Trophoblast cell (in vitro differentiated cells and primary cell): ENCODE measurements around the gene DRG2.
A peak's percentile ranks its signal among the peaks of the same experiment; 100 is the strongest.

ENCODE experiments used
- DNase-seq, 2 donors: peaks; one replicate each; pipeline ENCODE4 v3.0.0-alpha.2; 2016
- H2AFZ ChIP-seq: 2 replicates; pipeline ENCODE4 v1.6.1; 2013; ENCODE audit warnings: low read length, moderate library complexity, mild to moderate bottlenecking; ENCODE audit not compliant: insufficient read depth, poor library complexity
- H2AK5ac ChIP-seq: 2 replicates; pipeline ENCODE4 v1.6.1; 2013; ENCODE audit warnings: mild to moderate bottlenecking, low read length
- H2BK120ac ChIP-seq: 2 replicates; pipeline ENCODE4 v1.6.1; 2013; ENCODE audit warnings: low read length, mild to moderate bottlenecking, moderate library complexity; ENCODE audit not compliant: insufficient read depth, poor library complexity
- H2BK12ac ChIP-seq: 2 replicates; pipeline ENCODE4 v1.6.1; 2013; ENCODE audit warnings: mild to moderate bottlenecking, low read length, moderate library complexity
- H2BK5ac ChIP-seq: 2 replicates; pipeline ENCODE4 v1.6.1; 2013; ENCODE audit warnings: low read length, low read depth, moderate library complexity, mild to moderate bottlenecking; ENCODE audit not compliant: poor library complexity
- H3K14ac ChIP-seq: 2 replicates; pipeline ENCODE4 v1.6.1; 2013; ENCODE audit warnings: mild to moderate bottlenecking, low read length
- H3K18ac ChIP-seq: 2 replicates; pipeline ENCODE4 v1.6.1; 2013; ENCODE audit warnings: mild to moderate bottlenecking, low read length
- H3K23ac ChIP-seq: 2 replicates; pipeline ENCODE4 v1.6.1; 2013; ENCODE audit warnings: low read length
- H3K27ac ChIP-seq: 2 replicates; pipeline ENCODE4 v1.5.1; 2013; ENCODE audit warnings: low read depth, mild to moderate bottlenecking, inconsistent platforms, low read length, moderate library complexity
- H3K27me3 ChIP-seq: 2 replicates; pipeline ENCODE4 v1.6.1; 2013; ENCODE audit warnings: inconsistent platforms, mild to moderate bottlenecking, low read length, moderate library complexity; ENCODE audit not compliant: insufficient read depth
- H3K36me3 ChIP-seq, 2 experiments: 1 replicate in 1 of 2; 2 replicates in 1 of 2; pipeline ENCODE4 v1.6.1; 2013; ENCODE audit warnings: low read length in 2 of 2, mild to moderate bottlenecking in 2 of 2, moderate library complexity in 1 of 2; ENCODE audit not compliant: insufficient read depth in 2 of 2, control insufficient read depth in 1 of 2
- H3K4ac ChIP-seq: 2 replicates; pipeline ENCODE4 v1.6.1; 2013; ENCODE audit warnings: low read depth, mild to moderate bottlenecking, low read length, moderate library complexity
- H3K4me1 ChIP-seq, 2 experiments: 1 replicate in 1 of 2; 2 replicates in 1 of 2; pipeline ENCODE4 v1.6.1; 2013; ENCODE audit warnings: low read length in 2 of 2, mild to moderate bottlenecking in 2 of 2, moderate library complexity in 1 of 2; ENCODE audit not compliant: insufficient read depth in 2 of 2, control insufficient read depth in 1 of 2
- H3K4me2 ChIP-seq: 2 replicates; pipeline ENCODE4 v1.6.1; 2013; ENCODE audit warnings: inconsistent platforms, mild to moderate bottlenecking, low read length, moderate library complexity
- H3K4me3 ChIP-seq: 2 replicates; pipeline ENCODE4 v1.5.1; 2013; ENCODE audit warnings: mild to moderate bottlenecking, low read depth, low read length, inconsistent platforms
- H3K79me1 ChIP-seq: one replicate; pipeline ENCODE4 v1.6.1; 2013; ENCODE audit warnings: low read length
- H3K79me2 ChIP-seq: 2 replicates; pipeline ENCODE4 v1.6.1; 2013; ENCODE audit warnings: low read length, mild to moderate bottlenecking; ENCODE audit not compliant: control insufficient read depth, insufficient read depth, poor library complexity
- H3K9ac ChIP-seq: 2 replicates; pipeline ENCODE4 v1.6.1; 2013; ENCODE audit warnings: mild to moderate bottlenecking, low read length
- H3K9me3 ChIP-seq: 2 replicates; pipeline ENCODE4 v1.6.1; 2013; ENCODE audit warnings: low read depth, mild to moderate bottlenecking, control low read depth, inconsistent platforms, low read length; ENCODE audit not compliant: insufficient read depth
- H4K12ac ChIP-seq: 2 replicates; pipeline ENCODE4 v1.6.1; 2013; ENCODE audit warnings: low read depth, mild to moderate bottlenecking, low read length, moderate library complexity
- H4K8ac ChIP-seq: 2 replicates; pipeline ENCODE4 v1.6.1; 2013; ENCODE audit warnings: low read depth, mild to moderate bottlenecking, low read length, moderate library complexity
- H4K91ac ChIP-seq: one replicate; pipeline ENCODE4 v1.6.1; 2013; ENCODE audit warnings: low read depth, mild to moderate bottlenecking, low read length, moderate library complexity
- WGBS: extraction: QIAGEN DNeasy Blood & Tissue Kit; methylation state at CpG from one replicate; pipeline ENCODE4 v1.1.7; 2013; ENCODE audit warnings: missing lambda C conversion rate; ENCODE audit not compliant: insufficient read length, insufficient coverage; ENCODE audit errors: extremely low coverage; 5-methylcytosine and 5-hydroxymethylcytosine counted together

Gene DRG2

DNA sequence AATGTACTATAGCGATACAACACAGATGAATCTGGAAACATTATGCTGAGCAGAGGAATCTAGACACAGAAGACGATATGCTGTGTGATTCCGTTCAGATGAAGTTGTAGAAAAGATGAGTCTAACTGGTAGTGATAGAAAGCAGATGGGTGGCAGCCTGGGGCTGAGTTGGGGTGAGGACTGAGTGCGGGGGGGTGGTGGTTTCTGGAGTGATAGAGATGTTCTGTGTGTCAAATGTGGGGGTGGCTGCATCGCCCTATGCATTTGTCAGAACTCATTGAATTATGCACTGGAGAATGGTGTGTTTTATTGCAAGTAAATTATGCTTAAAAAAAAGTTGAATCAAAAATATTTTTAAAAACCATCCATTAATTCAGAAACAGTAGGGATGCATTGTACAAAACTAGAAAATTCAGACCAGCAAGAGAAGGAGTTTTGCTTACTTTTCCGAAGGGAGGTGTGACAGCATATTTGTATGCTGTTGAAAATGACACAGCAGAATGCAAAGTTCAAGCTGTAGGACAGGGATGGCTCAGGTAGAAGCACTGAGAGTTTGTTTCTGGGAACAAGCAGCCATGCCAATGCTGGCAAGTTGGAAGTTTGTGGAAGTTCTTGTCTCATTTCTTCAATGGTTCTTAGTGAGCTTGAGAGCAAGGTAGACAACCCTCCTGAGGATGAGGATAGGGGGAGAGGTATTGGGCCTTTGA is 13.0 kb upstream of the DRG2 start:
- no peak overlapping the region for H4K91ac ChIP-seq
- no peak for DNase-seq
- no peak overlapping the region for H3K18ac ChIP-seq
- H3K27ac ChIP-seq, result no peak overlapping the region
- H2BK120ac ChIP-seq, result no peak overlapping the region
- no peaks in the 10 kb centered on the region for H3K9me3 ChIP-seq
- no peak overlapping the region for H4K8ac ChIP-seq
- no peak overlapping the region for H3K23ac ChIP-seq
- no peaks in the 10 kb centered on the region for H3K79me1 ChIP-seq
- H2BK5ac ChIP-seq, result no peak overlapping the region
- H2AFZ ChIP-seq, result no peak overlapping the region
- H3K4me3 ChIP-seq, result no peak overlapping the region
- no peaks in the 10 kb centered on the region for H3K79me2 ChIP-seq
- H2BK12ac ChIP-seq, result no peak overlapping the region
- H3K36me3 ChIP-seq, result no peaks in the 10 kb centered on the region
- H3K9ac ChIP-seq, result no peak overlapping the region
- no peaks in the 10 kb centered on the region for H3K27me3 ChIP-seq
- no peaks in the 10 kb centered on the region for H3K4me1 ChIP-seq
- H4K12ac ChIP-seq, result no peak overlapping the region
- H3K4me2 ChIP-seq, result no peak overlapping the region
- H2AK5ac ChIP-seq, result no peak overlapping the region
- H3K14ac ChIP-seq, result no peak overlapping the region
- WGBS, result no CpG with 5 or more reads among the region's 6 CpGs
- H3K4ac ChIP-seq, result no peak overlapping the region

DNA sequence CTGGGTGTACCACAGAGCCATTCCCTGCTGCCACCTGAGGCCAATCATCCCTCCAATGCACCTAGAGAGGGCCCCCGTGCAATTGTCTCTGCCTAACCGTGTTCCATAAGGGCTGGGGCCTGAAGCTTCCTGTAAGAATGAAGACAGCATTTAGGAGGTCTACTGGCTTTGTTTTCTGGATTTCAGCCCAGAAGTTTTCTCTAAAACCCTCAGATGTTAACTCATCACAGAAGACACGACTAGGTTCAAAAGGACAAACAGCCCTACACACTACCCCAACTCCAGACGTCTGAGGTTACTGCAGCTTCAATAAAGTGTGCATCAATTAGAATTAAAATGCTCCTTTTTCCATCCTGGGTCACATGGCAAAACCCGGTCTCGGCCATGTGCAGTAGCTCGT is 10.8 kb upstream of the DRG2 start:
- no peak overlapping the region for H2BK120ac ChIP-seq
- no peaks in the 10 kb centered on the region for H3K9me3 ChIP-seq
- no peak overlapping the region for H3K4me2 ChIP-seq
- no peaks in the 10 kb centered on the region for H3K79me1 ChIP-seq
- H3K9ac ChIP-seq, result no peak overlapping the region
- H2BK5ac ChIP-seq, result no peak overlapping the region
- no peak overlapping the region for H4K91ac ChIP-seq
- no peak overlapping the region for H4K12ac ChIP-seq
- H3K4ac ChIP-seq, result no peak overlapping the region
- no peaks in the 10 kb centered on the region for H3K79me2 ChIP-seq
- H3K4me3 ChIP-seq, result no peak overlapping the region
- H3K36me3 ChIP-seq, result no peaks in the 10 kb centered on the region
- no peak overlapping the region for H2AK5ac ChIP-seq
- no peak for DNase-seq
- no peak overlapping the region for H2BK12ac ChIP-seq
- no peak overlapping the region for H2AFZ ChIP-seq
- H3K18ac ChIP-seq, result no peak overlapping the region
- H3K14ac ChIP-seq, result no peak overlapping the region
- H3K4me1 ChIP-seq, result peaks cover 0 to 2% of the 10 kb centered on the region in 2 experiments
- no CpG with 5 or more reads among the region's 7 CpGs for WGBS
- no peak overlapping the region for H3K27ac ChIP-seq
- H4K8ac ChIP-seq, result no peak overlapping the region
- no peaks in the 10 kb centered on the region for H3K27me3 ChIP-seq
- H3K23ac ChIP-seq, result no peak overlapping the region

DNA sequence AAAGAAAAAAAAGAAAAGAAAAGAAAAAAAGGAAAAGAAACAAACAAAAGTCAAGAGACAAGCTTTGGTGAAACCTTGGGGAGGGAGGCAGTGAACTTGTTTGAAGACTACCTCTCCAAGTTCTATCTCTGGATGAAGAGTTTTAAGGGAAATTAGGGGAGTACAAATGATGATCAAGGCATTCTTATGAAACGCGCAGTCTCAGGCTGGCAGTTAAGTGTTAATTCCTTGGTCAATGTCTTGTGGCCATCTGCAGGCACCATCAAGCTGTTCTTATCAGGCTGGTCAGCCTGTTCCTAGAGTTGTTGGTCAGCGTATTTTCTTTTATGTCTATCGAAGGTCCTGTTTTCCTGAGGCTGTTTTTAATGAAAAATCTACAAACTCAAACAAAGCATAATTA is 8.2 kb upstream of the DRG2 start:
- H3K79me2 ChIP-seq, result no peaks in the 10 kb centered on the region
- no peak overlapping the region for H3K18ac ChIP-seq
- no peak overlapping the region for H3K23ac ChIP-seq
- H3K27me3 ChIP-seq, result no peaks in the 10 kb centered on the region
- H2BK120ac ChIP-seq, result no peak overlapping the region
- no peaks in the 10 kb centered on the region for H3K79me1 ChIP-seq
- WGBS, result no CpG with 5 or more reads among the region's 4 CpGs
- H3K4me1 ChIP-seq, result peaks cover 0 to 2% of the 10 kb centered on the region in 2 experiments
- H2AK5ac ChIP-seq, result no peak overlapping the region
- no peak for DNase-seq
- H2BK5ac ChIP-seq, result no peak overlapping the region
- no peak overlapping the region for H2AFZ ChIP-seq
- no peak overlapping the region for H3K9ac ChIP-seq
- no peak overlapping the region for H4K12ac ChIP-seq
- no peak overlapping the region for H2BK12ac ChIP-seq
- H3K4me2 ChIP-seq, result no peak overlapping the region
- no peaks in the 10 kb centered on the region for H3K36me3 ChIP-seq
- no peak overlapping the region for H4K91ac ChIP-seq
- H3K27ac ChIP-seq, result no peak overlapping the region
- no peak overlapping the region for H3K4ac ChIP-seq
- no peak overlapping the region for H3K14ac ChIP-seq
- H3K9me3 ChIP-seq, result no peaks in the 10 kb centered on the region
- no peak overlapping the region for H4K8ac ChIP-seq
- no peak overlapping the region for H3K4me3 ChIP-seq

DNA sequence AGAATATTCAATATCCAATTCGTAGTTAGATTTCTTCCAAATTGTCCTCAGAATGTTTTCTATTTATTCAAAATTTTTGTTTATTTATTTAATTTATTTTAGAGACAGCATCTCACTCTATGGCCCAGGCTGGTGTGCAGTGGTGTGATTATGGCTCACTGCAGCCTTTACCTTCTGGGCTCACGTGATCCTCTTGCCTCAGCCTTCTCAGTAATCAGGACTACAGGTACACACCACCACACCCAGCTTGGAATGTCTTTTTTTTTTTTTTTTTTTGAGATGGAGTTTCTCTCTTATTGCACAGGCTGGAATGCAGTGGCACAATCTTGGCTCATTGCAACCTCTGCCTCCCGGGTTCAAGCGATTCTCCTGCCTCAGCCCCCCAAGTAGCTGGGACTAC is 3.5 kb upstream of the DRG2 start:
- Histone ChIP-seq H3K4me1 (peaks cover 2 to 6% of the 10 kb centered on the region in 2 experiments), H3K18ac (no peak overlapping the region), H3K9me3 (no peaks in the 10 kb centered on the region), H3K4ac (no peak overlapping the region), H3K23ac (no peak overlapping the region), H2BK5ac (no peak overlapping the region), H3K27me3 (no peaks in the 10 kb centered on the region), H3K9ac (no peak overlapping the region), H3K79me1 (peaks cover 5% of the 10 kb centered on the region), H4K8ac (no peak overlapping the region), H3K79me2 (peaks cover 6% of the 10 kb centered on the region), H3K14ac (no peak overlapping the region), H3K27ac (no peak overlapping the region), H3K4me3 (no peak overlapping the region), H4K91ac (no peak overlapping the region), H2AK5ac (no peak overlapping the region), H2AFZ (no peak overlapping the region), H3K36me3 (no peaks in the 10 kb centered on the region), H3K4me2 (no peak overlapping the region), H4K12ac (no peak overlapping the region), H2BK12ac (no peak overlapping the region), H2BK120ac (no peak overlapping the region)
- DNase-seq, result peak; percentile 23 to 55
- no CpG with 5 or more reads among the region's 4 CpGs for WGBS
